ENCODE results near the gene TMEM117.

DNA sequence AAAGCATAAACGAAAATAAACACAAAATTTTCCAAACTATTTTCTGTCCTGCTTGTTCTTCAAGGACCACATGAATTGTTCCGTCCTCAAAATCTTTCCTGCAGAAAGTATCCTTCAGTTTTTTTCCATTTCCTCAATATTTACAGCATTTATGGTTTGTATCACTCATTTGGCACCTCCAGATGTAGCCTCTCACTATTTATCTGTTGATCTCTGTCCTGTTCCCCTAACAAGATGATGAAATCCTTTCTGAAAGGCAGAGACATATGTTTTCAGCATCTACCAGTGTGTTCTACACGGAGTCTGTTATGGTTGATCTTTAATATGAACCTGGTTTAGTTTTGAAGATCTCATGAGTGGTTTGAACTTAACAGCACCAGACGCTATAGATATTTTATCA is 550.1 kb downstream of the TMEM117 start:
- TF ChIP-seq CTCF (IDR thresholded peaks at IDR 0.05) (no peak), POLR2A (IDR thresholded peaks at IDR 0.05) (no peak)
